Esophagus muscularis mucosa (tissue), 4 donors: Measurements from ENCODE around the gene HSBP1. TPM values are rescaled to one million over a fixed set of nuclear protein-coding genes. Genes with fewer than 3 reads are reported as not detected.

Experiments
- DNase-seq: peaks from one replicate; pipeline ENCODE4 v3.0.0-alpha.2; 2017; ENCODE audit errors: extremely low spot score
- H3K27ac ChIP-seq, 4 donors: fragments of 200-600 bp; sonication (generic); replicated peaks in 1 of 4; 1 replicate in 3 of 4; 2 replicates in 1 of 4; pipeline ENCODE4 v1.5.1; 2016 to 2019; ENCODE audit warnings: mild to moderate bottlenecking in 1 of 4
- H3K27me3 ChIP-seq, 4 donors: fragments of 200-600 bp; sonication (generic); one replicate each; pipeline versions ENCODE4 v1.5.1 to v1.6.0; 2016 to 2019
- H3K36me3 ChIP-seq, 4 donors: fragments of 200-600 bp; sonication (generic); one replicate each; pipeline ENCODE4 v1.5.1; 2016 to 2019
- H3K4me1 ChIP-seq, 4 donors: fragments of 200-600 bp; sonication (generic); one replicate each; pipeline ENCODE4 v1.5.1; 2016 to 2019
- H3K4me3 ChIP-seq, 4 donors: fragments of 200-600 bp; sonication (generic); 1 replicate in 2 of 4; 2 replicates in 2 of 4; pipeline ENCODE4 v1.5.1; 2016 to 2019; ENCODE audit warnings: mild to moderate bottlenecking in 4 of 4, moderate library complexity in 1 of 4
- H3K9me3 ChIP-seq, 4 donors: fragments of 200-600 bp; sonication (generic); 1 replicate in 3 of 4; 2 replicates in 1 of 4; pipeline ENCODE4 v1.5.1; 2016 to 2019
- CTCF ChIP-seq, 3 experiments: fragments of 200-600 bp in 2 of 3; fragments of 450-650 bp in 1 of 3; sonication (generic) in 2 of 3; IDR thresholded peaks; one replicate each; pipeline ENCODE4 v1.5.1; 2017 to 2019; ENCODE audit warnings: antibody characterized with exemption in 3 of 3, mild to moderate bottlenecking in 2 of 3, moderate library complexity in 1 of 3
- EP300 ChIP-seq: sonication (generic); formaldehyde crosslinking; IDR thresholded peaks from one replicate; pipeline ENCODE4 v1.6.1; 2017; ENCODE audit warnings: antibody characterized with exemption
- POLR2A ChIP-seq: fragments of 450-650 bp; IDR thresholded peaks from one replicate; pipeline ENCODE4 v1.6.1; 2017; ENCODE audit warnings: antibody characterized with exemption, moderate library complexity, mild to moderate bottlenecking, low read depth
- POLR2AphosphoS5 ChIP-seq, 2 donors: sonication (generic); formaldehyde crosslinking; IDR thresholded peaks; one replicate each; pipeline ENCODE4 v1.6.1; 2017; ENCODE audit warnings: antibody characterized with exemption in 2 of 2
- WGBS: methylation state at CpG from one replicate; pipeline ENCODE4 v1.1.5; 2018; 5-methylcytosine and 5-hydroxymethylcytosine counted together
- intact Hi-C: fragments of 100-400 bp; cut with DNase I; formaldehyde crosslinking; loops from one replicate; pipeline ENCODE4 v1.15.1; 2023
- total RNA-seq, 4 donors: library from RNA; depleted of rRNA; stranded (reverse); fragments of >200 nt; gene quantifications; one replicate each; pipeline versions ENCODE4 v1.1.0 to v1.2.1, GENCODE V29; 2016

Gene HSBP1
- total RNA-seq, 4 donors from 2014 or later = 12.0 to 49.8 (median 26.4) TPM

GRCh38 chr16:83791916-83792315 is 15.9 kb upstream of the HSBP1 start:
- Histone ChIP-seq H3K27me3 (no peaks in the 10 kb centered on the region), H3K36me3 (peaks cover 0 to 7% (median 0%) of the 10 kb centered on the region in 4 donors), H3K4me3 (no peak overlapping the region), H3K9me3 (peaks cover 0 to 5% (median 0%) of the 10 kb centered on the region in 4 donors), H3K27ac (no peak overlapping the region), H3K4me1 (no peaks in the 10 kb centered on the region)
- no peak for DNase-seq
- intact Hi-C loops = no loop called here
- TF ChIP-seq POLR2AphosphoS5 (IDR thresholded peaks at IDR 0.05) (no peak), EP300 (no peak)
- 93% methylated on average over 10 of the region's 10 CpGs for WGBS

- no peak for DNase-seq
- H3K36me3 ChIP-seq = peaks cover 0 to 8% (median 0%) of the 10 kb centered on the region in 4 donors
- peaks cover 0 to 5% (median 0%) of the 10 kb centered on the region in 4 donors for H3K9me3 ChIP-seq
- intact Hi-C loops = no loop called here
- no peak overlapping the region for H3K4me3 ChIP-seq
- H3K4me1 ChIP-seq = no peaks in the 10 kb centered on the region
- WGBS = 67% methylated on average over 2 of the region's 2 CpGs
- no peaks in the 10 kb centered on the region for H3K27me3 ChIP-seq
- H3K27ac ChIP-seq = no peak overlapping the region
- TF ChIP-seq EP300 = no peak
- TF ChIP-seq CTCF (IDR thresholded peaks at IDR 0.05) = no peak
- TF ChIP-seq POLR2A = no peak
- no peak for TF ChIP-seq POLR2AphosphoS5 (IDR thresholded peaks at IDR 0.05)
Measured at GRCh38 chr16:83792391-83792790, 15.4 kb upstream of the HSBP1 start.

GRCh38 chr16:83793179-83793578 is 14.6 kb upstream of the HSBP1 start:
- H3K4me1 ChIP-seq = no peaks in the 10 kb centered on the region
- peaks cover 0 to 8% (median 0%) of the 10 kb centered on the region in 4 donors for H3K36me3 ChIP-seq
- H3K9me3 ChIP-seq = peaks cover 0 to 5% (median 0%) of the 10 kb centered on the region in 4 donors
- TF ChIP-seq POLR2AphosphoS5 (IDR thresholded peaks at IDR 0.05) (no peak), POLR2A (no peak), EP300 (no peak), CTCF (IDR thresholded peaks at IDR 0.05) (no peak)
- intact Hi-C loops = no loop called here
- no peaks in the 10 kb centered on the region for H3K27me3 ChIP-seq
- no peak for DNase-seq
- no peak overlapping the region for H3K4me3 ChIP-seq
- no peak overlapping the region for H3K27ac ChIP-seq
- WGBS = 66% methylated on average over 7 of the region's 9 CpGs

GRCh38 chr16:83794860-83795554 is 12.8 kb upstream of the HSBP1 start:
- TF ChIP-seq POLR2AphosphoS5 (IDR thresholded peaks at IDR 0.05) (no peak), CTCF (IDR thresholded peaks at IDR 0.05) (no peak), EP300 (no peak), POLR2A (no peak)
- intact Hi-C loops = no loop called here
- Histone ChIP-seq H3K9me3 (peaks cover 0 to 5% (median 0%) of the 10 kb centered on the region in 4 donors), H3K27ac (no peak overlapping the region), H3K27me3 (no peaks in the 10 kb centered on the region), H3K4me1 (no peaks in the 10 kb centered on the region), H3K36me3 (peaks cover 0 to 8% (median 0%) of the 10 kb centered on the region in 4 donors), H3K4me3 (no peak overlapping the region)
- 62% methylated on average over 10 of the region's 10 CpGs for WGBS
- no peak for DNase-seq

- Histone ChIP-seq H3K4me3 (no peak overlapping the region), H3K4me1 (peaks cover 2 to 4% (median 4%) of the 10 kb centered on the region in 4 donors), H3K36me3 (peaks cover 0 to 8% (median 0%) of the 10 kb centered on the region in 4 donors), H3K9me3 (peaks cover 0 to 5% (median 0%) of the 10 kb centered on the region in 4 donors), H3K27me3 (no peaks in the 10 kb centered on the region), H3K27ac (no peak overlapping the region)
- TF ChIP-seq EP300 (no peak), CTCF (IDR thresholded peaks at IDR 0.05) (no peak), POLR2A (no peak), POLR2AphosphoS5 (IDR thresholded peaks at IDR 0.05) (no peak)
- WGBS = 54% methylated on average over 5 of the region's 9 CpGs
- intact Hi-C loops = no loop called here
- DNase-seq = no peak
Measured at GRCh38 chr16:83797013-83797412, 10.8 kb upstream of the HSBP1 start.
